B cell (primary cell): ENCODE results near the gene CAMTA1. TPM values are rescaled to one million over a fixed set of nuclear protein-coding genes. Genes with fewer than 3 reads are reported as not detected.

ENCODE experiments used
- ATAC-seq: fragments of 200-7000 bp; cut with Tn5 transposase; one replicate; pipeline ENCODE4 v1.10.0; 2021; ENCODE audit warnings: low read depth, mild to moderate bottlenecking, moderate number of reproducible peaks, moderate library complexity
- CTCF ChIA-PET: fragments of 350-600 bp; sonication (Branson Sonifier 250); formaldehyde crosslinking; loops from one replicate; lab custom pipeline; 2021; ENCODE audit warnings: antibody characterized with exemption, inconsistent platforms; lab: Charles Lee
- POLR2A ChIA-PET: fragments of 350-600 bp; sonication (Branson Sonifier 250); formaldehyde crosslinking; loops from one replicate; lab custom pipeline; 2021; ENCODE audit warnings: antibody characterized with exemption; lab: Charles Lee
- DNase-seq: peaks from one replicate; pipeline ENCODE4 v3.0.0; 2013
- H2AFZ ChIP-seq: 2 replicates; pipeline ENCODE4 v1.6.1; 2012; ENCODE audit warnings: mild to moderate bottlenecking, low read depth, low read length; ENCODE audit not compliant: insufficient read depth, poor library complexity, severe bottlenecking
- H3K27ac ChIP-seq, 2 donors: 1 replicate in 1 of 2; 2 replicates in 1 of 2; pipeline ENCODE4 v1.5.1; 2012 to 2013; ENCODE audit warnings: low read length in 2 of 2, mild to moderate bottlenecking in 2 of 2, moderate library complexity in 1 of 2
- H3K27me3 ChIP-seq, 4 experiments: fragments of 200-600 bp in 1 of 4; sonication (generic) in 1 of 4; replicated peaks in 1 of 4; 1 replicate in 2 of 4; 2 replicates in 2 of 4; pipeline versions ENCODE4 v1.6.1 to v1.7.0; 2013 to 2016; ENCODE audit warnings: low read length in 3 of 4, mild to moderate bottlenecking in 2 of 4, mixed read lengths in 1 of 4, moderate library complexity in 1 of 4; ENCODE audit not compliant: insufficient read depth in 4 of 4, control insufficient read depth in 3 of 4; ENCODE audit errors: control extremely low read depth in 1 of 4
- H3K36me3 ChIP-seq, 2 experiments: replicated peaks in 1 of 2; 1 replicate in 1 of 2; 2 replicates in 1 of 2; pipeline versions ENCODE4 v1.6.1 to v1.7.1; 2013; ENCODE audit warnings: low read length in 1 of 2; ENCODE audit not compliant: insufficient read depth in 2 of 2, control insufficient read depth in 1 of 2; ENCODE audit errors: control extremely low read depth in 1 of 2, extremely low read depth in 1 of 2
- H3K4me1 ChIP-seq, 2 donors: fragments of 200-600 bp in 1 of 2; sonication (generic) in 1 of 2; 1 replicate in 1 of 2; 2 replicates in 1 of 2; pipeline versions ENCODE4 v1.5.1 to v1.6.1; 2013 to 2017; ENCODE audit warnings: low read length in 2 of 2; ENCODE audit not compliant: control insufficient read depth in 2 of 2, insufficient read depth in 2 of 2
- H3K4me2 ChIP-seq: replicated peaks from 2 replicates; pipeline ENCODE3; 2012; ENCODE audit warnings: mild to moderate bottlenecking, low read depth, low read length; ENCODE audit not compliant: poor library complexity, severe bottlenecking
- H3K4me3 ChIP-seq, 5 experiments: fragments of 200-600 bp in 1 of 5; sonication (generic) in 1 of 5; 1 replicate in 3 of 5; 2 replicates in 2 of 5; pipeline versions ENCODE4 v1.5.1 to v1.7.0; 2011 to 2016; ENCODE audit warnings: low read length in 4 of 5, mild to moderate bottlenecking in 4 of 5, low read depth in 2 of 5, control low read depth in 1 of 5, moderate library complexity in 1 of 5; ENCODE audit not compliant: insufficient read depth in 1 of 5; ENCODE audit errors: control extremely low read depth in 1 of 5, extremely low read depth in 1 of 5
- H3K79me2 ChIP-seq: fragments of 200-600 bp; sonication (generic); one replicate; pipeline ENCODE4 v1.6.0; 2016; ENCODE audit warnings: low read length; ENCODE audit not compliant: control insufficient read depth, insufficient read depth
- H3K9ac ChIP-seq: fragments of 200-600 bp; sonication (generic); 2 replicates; pipeline ENCODE4 v1.6.1; 2017; ENCODE audit warnings: mild to moderate bottlenecking, low read length, moderate library complexity
- H3K9me3 ChIP-seq, 3 donors: one replicate each; pipeline versions ENCODE4 v1.6.1 to v1.7.1; 2013; ENCODE audit warnings: low read length in 2 of 3; ENCODE audit not compliant: control insufficient read depth in 2 of 3, insufficient read depth in 1 of 3; ENCODE audit errors: control extremely low read depth in 1 of 3
- H4K20me1 ChIP-seq: 2 replicates; pipeline ENCODE4 v1.6.0; 2012; ENCODE audit warnings: mild to moderate bottlenecking, low read length; ENCODE audit not compliant: insufficient read depth, control insufficient read depth, poor library complexity, severe bottlenecking
- H3K27ac Mint-ChIP-seq: one replicate; pipeline ENCODE4 v1.8.0; 2021; ENCODE audit warnings: mixed read lengths
- H3K27me3 Mint-ChIP-seq: one replicate; pipeline ENCODE4 v1.8.0; 2021; ENCODE audit warnings: mixed read lengths
- H3K4me1 Mint-ChIP-seq: one replicate; pipeline ENCODE4 v1.8.0; 2021; ENCODE audit warnings: mixed read lengths
- H3K4me3 Mint-ChIP-seq: one replicate; pipeline ENCODE4 v1.8.0; 2021; ENCODE audit warnings: mixed read lengths
- H3K9me3 Mint-ChIP-seq: one replicate; pipeline ENCODE4 v1.8.0; 2022; ENCODE audit warnings: mixed read lengths; ENCODE audit not compliant: insufficient read depth
- EZH2 ChIP-seq: IDR thresholded peaks from 2 replicates; pipeline ENCODE4 v1.6.1; 2012; ENCODE audit warnings: borderline replicate concordance, low read depth, mild to moderate bottlenecking, moderate library complexity, low read length; ENCODE audit not compliant: insufficient read depth, poor library complexity, severe bottlenecking
- WGBS: methylation state at CpG from one replicate; pipeline ENCODE4 v1.1.5; 2013; ENCODE audit warnings: missing lambda C conversion rate; ENCODE audit not compliant: insufficient coverage; 5-methylcytosine and 5-hydroxymethylcytosine counted together
- intact Hi-C: fragments of 100-400 bp; cut with micrococcal nuclease; formaldehyde crosslinking; loops from one replicate; pipeline ENCODE4 v1.10.0; 2022
- polyA plus RNA-seq: library from polyadenylated mRNA; depleted of rRNA; stranded (reverse); fragments of >200 nt; gene quantifications from 2 replicates; pipeline ENCODE4 v1.2.3, GENCODE V29; 2012
- total RNA-seq, 2 donors: library from RNA; stranded (reverse); fragments of 120-200 nt in 1 of 2; gene quantifications; 1 replicate in 1 of 2; 2 replicates in 1 of 2; pipeline versions ENCODE4 v1.2.3 to v1.2.4, GENCODE V29; 2013 to 2022
- TF ChIP-seq, protein P1 (sequence below): fragments of 200-600 bp; IDR thresholded peaks from one replicate; pipeline ENCODE4 v1.8.0; 2022; ENCODE audit warnings: antibody characterized with exemption, mild to moderate bottlenecking

Gene CAMTA1
- total and polyA plus RNA-seq, 2 donors (not counting 1 experiment from before 2014, with no cell fraction given): 42.2 to 45.7 TPM

DNA sequence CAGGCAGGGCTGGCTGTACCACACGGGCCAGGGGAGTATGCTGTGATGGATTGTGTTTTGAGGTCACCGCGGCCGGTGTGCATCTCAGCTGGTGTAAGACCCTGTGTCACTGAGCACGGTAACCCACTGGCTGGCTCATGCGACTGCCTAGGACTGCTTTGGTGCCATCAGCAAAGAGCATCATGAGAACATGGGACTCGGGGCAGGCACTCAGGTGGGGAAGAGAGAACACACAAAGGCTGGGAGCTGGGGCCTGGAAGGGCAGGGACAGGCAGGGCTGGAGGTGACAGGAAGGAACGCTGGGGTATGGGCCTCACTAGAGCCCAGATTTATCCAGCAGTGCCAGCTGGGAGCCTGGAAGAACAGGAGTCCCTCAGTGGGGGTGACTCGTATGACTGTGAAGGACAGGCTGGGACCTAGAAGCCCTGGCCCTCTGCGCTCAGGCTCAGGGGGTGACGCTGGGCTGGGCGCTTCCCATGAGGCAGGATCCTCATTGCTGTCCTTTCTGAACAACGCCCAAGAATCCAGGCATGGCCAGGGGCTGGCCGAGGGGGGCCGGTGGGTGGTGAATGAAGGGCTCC, 775.4 kb downstream of the CAMTA1 start:
- WGBS: 94% methylated on average over 15 of the region's 15 CpGs
- no peak for DNase-seq
- Histone ChIP-seq H3K79me2 (no peaks in the 10 kb centered on the region), H3K9ac (no peak overlapping the region), H3K9me3 (no peaks in the 10 kb centered on the region), H3K36me3 (no peaks in the 10 kb centered on the region), H3K4me1 (no peaks in the 10 kb centered on the region), H4K20me1 (no peaks in the 10 kb centered on the region), H3K27me3 (no peaks in the 10 kb centered on the region), H3K4me3 (no peak overlapping the region), H3K4me2 (no peak overlapping the region), H3K27ac (no peak overlapping the region), H2AFZ (no peak overlapping the region)
- no peak for TF ChIP-seq EZH2
- TF ChIP-seq, protein P1, sequence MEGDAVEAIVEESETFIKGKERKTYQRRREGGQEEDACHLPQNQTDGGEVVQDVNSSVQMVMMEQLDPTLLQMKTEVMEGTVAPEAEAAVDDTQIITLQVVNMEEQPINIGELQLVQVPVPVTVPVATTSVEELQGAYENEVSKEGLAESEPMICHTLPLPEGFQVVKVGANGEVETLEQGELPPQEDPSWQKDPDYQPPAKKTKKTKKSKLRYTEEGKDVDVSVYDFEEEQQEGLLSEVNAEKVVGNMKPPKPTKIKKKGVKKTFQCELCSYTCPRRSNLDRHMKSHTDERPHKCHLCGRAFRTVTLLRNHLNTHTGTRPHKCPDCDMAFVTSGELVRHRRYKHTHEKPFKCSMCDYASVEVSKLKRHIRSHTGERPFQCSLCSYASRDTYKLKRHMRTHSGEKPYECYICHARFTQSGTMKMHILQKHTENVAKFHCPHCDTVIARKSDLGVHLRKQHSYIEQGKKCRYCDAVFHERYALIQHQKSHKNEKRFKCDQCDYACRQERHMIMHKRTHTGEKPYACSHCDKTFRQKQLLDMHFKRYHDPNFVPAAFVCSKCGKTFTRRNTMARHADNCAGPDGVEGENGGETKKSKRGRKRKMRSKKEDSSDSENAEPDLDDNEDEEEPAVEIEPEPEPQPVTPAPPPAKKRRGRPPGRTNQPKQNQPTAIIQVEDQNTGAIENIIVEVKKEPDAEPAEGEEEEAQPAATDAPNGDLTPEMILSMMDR: no peak
- no peak for ATAC-seq
- Mint-ChIP-seq H3K27me3 (no peaks in the 10 kb centered on the region), H3K9me3 (no peaks in the 10 kb centered on the region), H3K4me1 (no peaks in the 10 kb centered on the region), H3K4me3 (no peak overlapping the region), H3K27ac (no peak overlapping the region)
- CTCF ChIA-PET: no interaction called here
- intact Hi-C loops: no loop called here
- POLR2A ChIA-PET: no interaction called here

DNA sequence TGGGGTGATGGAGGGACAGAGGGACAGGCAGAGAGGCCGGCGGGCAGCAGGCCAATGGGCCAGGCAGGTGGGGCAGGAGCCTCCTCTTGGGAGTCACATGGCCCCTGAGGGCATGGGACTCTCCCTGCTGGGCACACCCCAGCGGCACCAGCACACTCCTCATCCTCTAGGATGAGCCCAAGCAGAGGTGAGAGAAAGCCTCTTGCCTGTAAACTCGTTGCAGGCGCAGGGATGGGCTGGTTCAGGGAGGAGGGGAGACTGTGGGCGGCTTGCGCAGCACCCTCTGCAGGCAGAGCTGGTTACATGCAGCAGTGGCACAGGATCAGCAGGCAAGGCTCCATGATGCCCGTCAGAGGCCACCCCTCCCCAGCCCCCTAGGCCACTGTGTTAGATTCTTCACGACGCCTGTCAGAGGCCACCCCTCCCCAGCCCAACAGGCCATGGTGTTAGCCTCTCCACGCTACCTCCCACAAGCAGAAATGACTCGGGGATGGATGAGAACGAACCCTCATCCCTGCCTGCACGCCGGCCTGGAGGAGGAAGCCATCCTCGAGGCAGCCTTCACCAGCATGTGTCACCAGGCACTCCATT, 776.2 kb downstream of the CAMTA1 start:
- WGBS: 70% methylated on average over 15 of the region's 16 CpGs
- Histone ChIP-seq H3K36me3 (no peaks in the 10 kb centered on the region), H3K4me3 (no peak overlapping the region), H3K4me1 (no peaks in the 10 kb centered on the region), H3K79me2 (no peaks in the 10 kb centered on the region), H3K4me2 (no peak overlapping the region), H3K9ac (no peak overlapping the region), H3K9me3 (no peaks in the 10 kb centered on the region), H3K27me3 (no peaks in the 10 kb centered on the region), H3K27ac (no peak overlapping the region), H4K20me1 (no peaks in the 10 kb centered on the region), H2AFZ (no peak overlapping the region)
- Mint-ChIP-seq H3K4me1 (no peaks in the 10 kb centered on the region), H3K4me3 (no peak overlapping the region), H3K27me3 (no peaks in the 10 kb centered on the region), H3K27ac (no peak overlapping the region), H3K9me3 (no peaks in the 10 kb centered on the region)
- POLR2A ChIA-PET: no interaction called here
- intact Hi-C loops: no loop called here
- ATAC-seq: no peak
- DNase-seq: no peak
- CTCF ChIA-PET: interaction anchor here (1.3 kb wide), 1 partner anchor 34 kb away, joined by 3 read pairs; no protein-coding TSS in a partner anchor
- TF ChIP-seq, protein P1: no peak
- TF ChIP-seq EZH2: no peak
